IMR-90 (cell line): ENCODE data around the gene STAT1. TPM values are rescaled to one million over a fixed set of nuclear protein-coding genes. Genes with fewer than 3 reads are reported as not detected.

Experiments
- ATAC-seq: fragments of 200-7000 bp; cut with Tn5 transposase; 2 replicates; pipeline ENCODE4 v1.9.1; 2020; ENCODE audit warnings: low read depth, mild to moderate bottlenecking, moderate library complexity
- BruUV-seq: library from RNA; stranded (reverse); fragments of 400-500 nt; replicated peaks from 2 replicates; lab custom pipeline; 2021; lab: Mats Ljungman, UMichigan
- CTCF ChIA-PET: fragments of 300-600 bp; formaldehyde crosslinking; extraction: SDS; loops from one replicate; lab custom pipeline; 2021; ENCODE audit warnings: antibody characterized with exemption; lab: Yijun Ruan, JAX
- POLR2A ChIA-PET: fragments of 300-600 bp; sonication (Branson Sonifier 250); formaldehyde crosslinking; loops from one replicate; lab custom pipeline; 2022; ENCODE audit warnings: antibody characterized with exemption; ENCODE audit not compliant: unreplicated experiment; lab: Charles Lee
- DNase-seq: peaks from one replicate; pipeline ENCODE4 v3.0.0; 2013
- H2AFZ ChIP-seq: replicated peaks from 2 replicates; pipeline ENCODE3; 2013; ENCODE audit warnings: low read length, mild to moderate bottlenecking; ENCODE audit not compliant: poor library complexity
- H2AK5ac ChIP-seq: 2 replicates; pipeline ENCODE4 v1.6.1; 2013; ENCODE audit warnings: low read depth, low read length, inconsistent platforms
- H2AK9ac ChIP-seq: replicated peaks from 2 replicates; pipeline ENCODE3; 2013; ENCODE audit warnings: mild to moderate bottlenecking, low read depth, low read length, moderate library complexity; ENCODE audit not compliant: poor library complexity
- H2BK120ac ChIP-seq: 2 replicates; pipeline ENCODE4 v1.6.1; 2013; ENCODE audit warnings: low read depth, low read length, inconsistent platforms
- H2BK15ac ChIP-seq: 3 replicates; pipeline ENCODE4 v1.6.1; 2013; ENCODE audit warnings: low read depth, low read length, inconsistent platforms
- H2BK20ac ChIP-seq: 2 replicates; pipeline ENCODE4 v1.6.1; 2013; ENCODE audit warnings: low read depth, mild to moderate bottlenecking, inconsistent platforms, low read length, moderate library complexity
- H2BK5ac ChIP-seq: 2 replicates; pipeline ENCODE4 v1.6.1; 2013; ENCODE audit warnings: mild to moderate bottlenecking, low read depth, low read length, inconsistent platforms; ENCODE audit not compliant: poor library complexity, severe bottlenecking
- H3K14ac ChIP-seq: replicated peaks from 2 replicates; pipeline ENCODE4 v1.6.1; 2013; ENCODE audit warnings: low read depth, low read length, inconsistent platforms
- H3K18ac ChIP-seq: 2 replicates; pipeline ENCODE4 v1.6.1; 2013; ENCODE audit warnings: low read depth, low read length, control low read depth
- H3K23ac ChIP-seq: 2 replicates; pipeline ENCODE4 v1.6.1; 2013; ENCODE audit warnings: low read depth, low read length, inconsistent platforms
- H3K27ac ChIP-seq: 2 replicates; pipeline ENCODE4 v1.5.1; 2013; ENCODE audit warnings: mild to moderate bottlenecking, control low read depth, low read length; ENCODE audit not compliant: insufficient read depth
- H3K27me3 ChIP-seq: 2 replicates; pipeline ENCODE4 v1.6.1; 2013; ENCODE audit warnings: low read length; ENCODE audit not compliant: control insufficient read depth, insufficient read depth
- H3K36me3 ChIP-seq: 2 replicates; pipeline ENCODE4 v1.6.1; 2013; ENCODE audit warnings: low read length, mixed read lengths; ENCODE audit not compliant: control insufficient read depth, insufficient read depth
- H3K4ac ChIP-seq: 2 replicates; pipeline ENCODE4 v1.6.1; 2013; ENCODE audit warnings: low read depth, low read length, inconsistent platforms
- H3K4me1 ChIP-seq: 2 replicates; pipeline ENCODE4 v1.6.1; 2013; ENCODE audit warnings: low read length, mixed read lengths; ENCODE audit not compliant: control insufficient read depth, insufficient read depth
- H3K4me2 ChIP-seq: 2 replicates; pipeline ENCODE4 v1.6.1; 2013; ENCODE audit warnings: low read depth, mild to moderate bottlenecking, control low read depth, low read length, moderate library complexity
- H3K4me3 ChIP-seq: 2 replicates; pipeline ENCODE4 v1.5.1; 2013; ENCODE audit warnings: low read depth, mild to moderate bottlenecking, control low read depth, low read length, moderate library complexity; ENCODE audit not compliant: insufficient read depth
- H3K56ac ChIP-seq: 2 replicates; pipeline ENCODE4 v1.6.1; 2013; ENCODE audit warnings: low read length, inconsistent platforms; ENCODE audit not compliant: insufficient read depth; ENCODE audit errors: extremely low read depth
- H3K79me1 ChIP-seq, 2 experiments: 2 replicates each; pipeline ENCODE4 v1.6.1; 2013; ENCODE audit warnings: low read length in 2 of 2, inconsistent platforms in 1 of 2, low read depth in 1 of 2
- H3K9ac ChIP-seq: 2 replicates; pipeline ENCODE4 v1.6.1; 2013; ENCODE audit warnings: low read depth, low read length, control low read depth
- H3K9me1 ChIP-seq: 2 replicates; pipeline ENCODE4 v1.6.1; 2013; ENCODE audit warnings: low read length, inconsistent platforms; ENCODE audit not compliant: insufficient read depth
- H3K9me3 ChIP-seq: 2 replicates; pipeline ENCODE4 v1.6.1; 2013; ENCODE audit warnings: low read length; ENCODE audit not compliant: control insufficient read depth, insufficient read depth
- H4K20me1 ChIP-seq: 2 replicates; pipeline ENCODE4 v1.6.1; 2013; ENCODE audit warnings: low read length, inconsistent platforms; ENCODE audit not compliant: insufficient read depth
- H4K5ac ChIP-seq: 2 replicates; pipeline ENCODE4 v1.6.1; 2013; ENCODE audit warnings: mild to moderate bottlenecking, low read depth, low read length, control low read depth
- H4K8ac ChIP-seq, 2 experiments: 2 replicates each; pipeline ENCODE4 v1.6.1; 2013; ENCODE audit warnings: low read depth in 2 of 2, low read length in 2 of 2, control low read depth in 1 of 2, inconsistent platforms in 1 of 2
- H4K91ac ChIP-seq: 2 replicates; pipeline ENCODE4 v1.6.1; 2013; ENCODE audit warnings: low read depth, low read length, inconsistent platforms; ENCODE audit not compliant: insufficient read depth
- RAD21 ChIP-seq: IDR thresholded peaks from 2 replicates; pipeline ENCODE4 v1.6.1; 2012; ENCODE audit warnings: low read length, improper control_type of control experiment
- WGBS, 2 experiments: methylation state at CpG; one replicate each; pipeline versions ENCODE4 v1.1.5 to v1.1.7; 2013; ENCODE audit warnings: missing lambda C conversion rate in 2 of 2; ENCODE audit not compliant: insufficient read length in 1 of 2; ENCODE audit errors: extremely low coverage in 2 of 2; 5-methylcytosine and 5-hydroxymethylcytosine counted together
- dilution Hi-C: fragments of 300-500 bp; cut with HindIII; formaldehyde crosslinking; loops from one replicate; pipeline ENCODE4 v1.14.3; 2018; ENCODE audit warnings: low sequenced_read_pairs; ENCODE audit not compliant: unreplicated experiment
- in situ Hi-C: fragments of 300-500 bp; cut with MboI; formaldehyde crosslinking; loops from 3 replicates; pipeline ENCODE4 v1.14.3; 2019; ENCODE audit warnings: low sequenced_read_pairs, inconsistent platforms, mixed read lengths
- intact Hi-C: fragments of 100-400 bp; cut with micrococcal nuclease; formaldehyde crosslinking; loops from 2 replicates; pipeline ENCODE4 v1.10.0; 2022
- polyA plus RNA-seq, 3 experiments: library from polyadenylated mRNA; depleted of rRNA; stranded (reverse); fragments of >200 nt; gene quantifications; 2 replicates each; pipeline ENCODE4 v1.2.3, GENCODE V29; 2012; ENCODE audit warnings: low replicate concordance in 1 of 3
- total RNA-seq: library from RNA; depleted of rRNA; stranded (reverse); fragments of >200 nt; gene quantifications from 2 replicates; pipeline ENCODE4 v1.2.3, GENCODE V29; 2012

The STAT1 gene
- total and polyA plus RNA-seq, 2 of the 4 experiments (the other 2 are of a cell fraction): 43.2 to 67.9 TPM

- H3K23ac ChIP-seq: no peak overlapping the region
- H3K56ac ChIP-seq: no peak overlapping the region
- ChIA-PET CTCF (no interaction called here), POLR2A (no interaction called here)
- peaks cover 36% of the 10 kb centered on the region for H4K20me1 ChIP-seq
- TF ChIP-seq RAD21: no peak
- H3K79me1 ChIP-seq: peaks cover 0 to 14% of the 10 kb centered on the region in 2 experiments; a peak in 3 of 4 replicates
- H4K8ac ChIP-seq: no peak overlapping the region
- H3K9ac ChIP-seq: no peak overlapping the region
- H3K9me1 ChIP-seq: peaks cover 15% of the 10 kb centered on the region
- no peak for ATAC-seq
- H3K27me3 ChIP-seq: no peaks in the 10 kb centered on the region
- H3K4ac ChIP-seq: no peak overlapping the region
- H3K4me3 ChIP-seq: no peak overlapping the region
- no peak overlapping the region for H2BK120ac ChIP-seq
- intact Hi-C loops: no loop called here
- H2AFZ ChIP-seq: no peak overlapping the region
- H4K91ac ChIP-seq: no peak overlapping the region
- no peak overlapping the region for H3K27ac ChIP-seq
- H2AK5ac ChIP-seq: no peak overlapping the region
- peaks cover 52% of the 10 kb centered on the region for H3K36me3 ChIP-seq
- dilution Hi-C loops: no loop called here
- H4K5ac ChIP-seq: no peak overlapping the region
- H3K4me2 ChIP-seq: no peak overlapping the region
- H2AK9ac ChIP-seq: no peak overlapping the region
- in situ Hi-C loops: no loop called here
- no TSS peak for BruUV-seq
- DNase-seq: no peak
- H3K14ac ChIP-seq: no peak overlapping the region
- H3K9me3 ChIP-seq: no peaks in the 10 kb centered on the region
- H2BK15ac ChIP-seq: no peak overlapping the region
- no peak overlapping the region for H2BK5ac ChIP-seq
- H3K4me1 ChIP-seq: peaks cover 5% of the 10 kb centered on the region
- H3K18ac ChIP-seq: no peak overlapping the region
- no CpG with 5 or more reads among the region's 5 CpGs for WGBS, 2 experiments
- H2BK20ac ChIP-seq: no peak overlapping the region
Observed at GRCh38 chr2:190977505-190977904, 36.5 kb downstream of the STAT1 start.
